Measurements from ENCODE around the gene SCPEP1.

Gene SCPEP1

DNA sequence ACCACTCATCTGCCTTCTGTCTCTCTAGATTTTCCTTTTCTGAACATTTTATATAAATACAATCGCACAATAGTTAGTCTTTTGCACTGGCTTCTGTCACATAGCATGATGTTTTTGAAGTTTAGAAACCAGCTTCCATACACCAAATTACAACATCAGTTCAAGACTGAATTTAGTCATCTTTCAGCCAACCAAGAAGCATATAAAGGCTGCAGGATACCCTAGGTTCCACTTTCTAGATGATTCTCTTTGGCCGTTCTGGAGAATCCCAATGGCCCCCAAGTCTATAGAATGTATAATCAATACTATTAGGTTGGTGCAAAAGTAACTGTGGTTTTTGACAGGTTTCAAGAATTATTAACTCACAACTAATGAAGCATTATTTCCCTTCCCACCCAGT lies 19.4 kb downstream of the SCPEP1 start:
- no peak for DNase-seq (ENCODE audit: low read depth in 3 of 3, low spot score in 1 of 3)

DNA sequence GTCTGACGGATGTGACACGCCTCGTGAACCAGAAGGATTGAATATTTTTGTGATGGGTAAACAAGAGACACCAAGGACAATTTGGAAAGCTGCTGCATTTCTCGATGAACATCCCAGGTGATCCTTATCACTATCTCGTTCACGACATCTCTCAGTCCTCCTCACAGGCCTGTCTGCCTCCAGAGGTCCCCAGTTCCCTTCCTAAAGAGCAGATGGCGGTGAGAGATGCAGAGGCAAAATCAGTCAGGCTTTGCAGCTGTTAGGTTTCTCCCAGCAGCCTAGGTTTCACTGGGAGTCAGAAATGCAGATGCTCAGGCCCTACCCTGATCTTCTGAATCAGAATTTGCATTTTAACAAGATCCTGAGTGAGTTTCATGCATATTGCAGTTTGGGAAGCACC lies 23.6 kb downstream of the SCPEP1 start:
- DNase-seq (ENCODE audit: low read depth in 3 of 3, low spot score in 1 of 3) = no peak

DNA sequence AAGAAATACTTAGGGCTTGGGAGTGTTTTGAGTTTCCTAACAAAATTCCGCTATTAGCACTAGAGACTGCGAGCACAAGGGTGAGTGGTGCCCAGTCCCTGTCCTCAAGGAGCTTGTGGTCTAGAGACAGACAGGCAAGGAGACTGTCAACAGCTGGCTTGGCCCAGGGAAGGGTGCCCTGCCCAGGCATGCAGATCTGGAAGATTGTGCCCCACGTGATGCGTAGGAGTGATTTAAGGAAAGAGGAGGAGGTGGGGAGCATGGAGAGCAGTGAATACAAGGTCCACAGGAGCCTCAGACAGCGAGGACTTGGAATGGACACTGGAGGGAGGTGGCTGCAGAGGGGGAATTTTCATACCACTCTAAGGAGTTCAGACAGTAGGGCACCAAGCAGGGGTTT lies 25.0 kb downstream of the SCPEP1 start:
- DNase-seq (ENCODE audit: low read depth in 3 of 3, low spot score in 1 of 3) = no peak

DNA sequence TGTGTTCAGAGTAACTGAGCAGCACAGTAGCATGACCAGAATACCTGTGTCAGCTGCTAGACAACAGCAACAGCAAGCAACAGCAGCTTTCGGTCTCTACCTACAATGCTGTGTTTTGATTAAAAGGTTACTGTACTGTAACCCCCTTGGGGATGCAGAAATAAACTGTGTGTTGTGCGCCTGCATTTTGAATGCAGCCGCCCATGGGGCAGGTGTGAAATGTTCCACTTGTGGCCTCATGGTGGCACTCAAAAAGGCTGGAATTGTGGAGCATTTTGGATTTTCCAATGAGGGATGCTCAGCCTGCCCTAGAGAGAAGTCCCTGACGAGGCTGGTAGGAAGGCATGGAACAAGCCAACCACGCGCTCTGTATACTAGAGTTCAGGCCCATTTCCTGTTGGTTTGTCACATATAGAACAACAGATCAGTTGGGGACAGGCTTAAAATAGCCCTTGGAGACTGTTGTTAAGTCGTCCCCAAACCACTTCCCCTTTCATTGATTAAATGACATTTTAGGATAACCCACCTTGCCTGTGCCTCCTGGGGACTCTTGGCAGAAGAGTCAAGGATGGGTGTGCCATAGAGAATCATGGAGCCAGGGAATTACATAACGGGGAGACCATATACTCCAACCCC lies 27.1 kb downstream of the SCPEP1 start:
- no peak for DNase-seq (ENCODE audit: low read depth in 3 of 3, low spot score in 1 of 3)

DNA sequence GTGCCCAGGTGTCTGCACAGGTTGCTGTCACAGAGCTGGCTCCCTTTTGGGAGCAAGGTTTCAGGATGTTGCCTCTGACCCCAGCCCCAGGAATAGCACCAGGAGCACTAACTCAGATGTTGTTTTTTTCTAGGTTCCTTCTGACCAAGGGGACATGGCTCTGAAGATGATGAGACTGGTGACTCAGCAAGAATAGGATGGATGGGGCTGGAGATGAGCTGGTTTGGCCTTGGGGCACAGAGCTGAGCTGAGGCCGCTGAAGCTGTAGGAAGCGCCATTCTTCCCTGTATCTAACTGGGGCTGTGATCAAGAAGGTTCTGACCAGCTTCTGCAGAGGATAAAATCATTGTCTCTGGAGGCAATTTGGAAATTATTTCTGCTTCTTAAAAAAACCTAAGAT lies 28.1 kb downstream of the SCPEP1 start:
- DNase-seq (ENCODE audit: low read depth in 3 of 3, low spot score in 1 of 3) = no peak

DNA sequence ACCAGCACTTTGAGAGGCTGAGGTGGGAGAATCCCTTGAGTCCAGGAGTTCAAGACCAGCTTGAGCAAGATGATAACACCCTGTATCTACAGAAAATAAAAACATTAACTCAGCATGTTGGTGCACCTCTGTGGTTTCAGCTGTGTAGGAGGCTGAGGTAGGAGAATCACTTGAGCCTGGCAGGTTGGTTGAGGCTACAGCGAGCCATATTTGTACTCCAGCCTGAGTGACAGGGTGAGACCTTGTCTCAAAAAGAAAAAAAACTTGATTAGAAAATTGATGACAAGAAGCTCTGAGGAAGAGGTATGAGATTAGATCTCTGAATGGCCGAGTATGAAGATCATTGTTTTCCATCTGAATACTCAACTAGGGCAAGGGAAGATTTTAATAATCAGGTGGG lies 31.0 kb downstream of the SCPEP1 start:
- DNase-seq (ENCODE audit: low read depth in 3 of 3, low spot score in 1 of 3) = no peak

DNA sequence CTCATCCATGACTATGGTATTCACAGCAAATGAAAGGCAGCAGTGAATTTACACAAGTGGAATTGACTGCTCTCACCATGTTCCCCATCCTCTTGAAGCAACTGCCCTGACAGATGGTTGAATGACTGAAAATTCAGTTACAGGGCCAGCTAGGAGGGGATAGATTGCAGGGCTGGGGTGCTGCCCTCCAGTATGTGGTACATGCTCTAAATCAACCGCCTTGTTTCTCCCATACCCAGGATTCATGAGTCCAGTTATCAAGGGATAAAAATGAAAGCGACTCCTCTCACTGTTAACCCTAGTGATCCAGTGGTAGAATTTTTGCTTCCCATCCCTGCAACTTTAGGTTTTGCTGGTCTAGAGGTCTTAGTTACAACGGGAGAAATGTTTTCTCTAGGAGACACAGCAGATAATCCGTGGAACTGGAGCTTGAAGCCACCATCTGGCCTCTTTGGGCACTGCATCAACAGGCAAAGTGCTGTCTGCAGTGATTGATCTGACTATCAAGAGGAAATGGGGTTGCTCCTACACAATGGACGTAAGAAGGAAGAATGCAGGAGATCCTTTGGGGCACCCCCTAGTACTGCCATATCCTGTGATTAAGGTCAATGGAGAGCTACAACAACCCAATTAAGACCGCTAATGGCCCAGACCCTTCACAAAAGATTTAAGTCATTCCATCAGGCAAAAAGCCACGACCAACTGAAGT lies 32.0 kb downstream of the SCPEP1 start:
- DNase-seq (ENCODE audit: low read depth in 3 of 3, low spot score in 1 of 3) = peak in 2 of 3 donors; percentile 11 to 14

DNA sequence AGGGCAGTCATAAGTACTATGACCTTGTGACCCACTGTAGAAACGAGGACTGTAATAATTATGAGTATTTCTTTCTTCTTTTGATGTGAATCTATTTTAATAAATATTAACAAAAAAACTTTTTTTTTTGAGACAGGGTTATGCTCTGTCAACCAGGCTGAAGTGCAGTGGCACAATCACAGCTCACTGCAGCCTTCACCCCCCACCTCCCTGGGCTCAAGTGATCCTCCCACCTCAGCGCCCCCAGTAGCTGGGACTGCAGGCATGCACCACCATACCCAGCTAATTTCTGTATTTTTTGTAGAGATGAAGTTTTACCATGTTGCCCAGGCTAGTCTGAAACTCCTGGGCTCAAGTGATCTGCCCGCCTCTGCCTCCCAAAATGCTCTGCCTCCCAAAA lies 32.6 kb downstream of the SCPEP1 start:
- DNase-seq (ENCODE audit: low read depth in 3 of 3, low spot score in 1 of 3) = no peak

DNA sequence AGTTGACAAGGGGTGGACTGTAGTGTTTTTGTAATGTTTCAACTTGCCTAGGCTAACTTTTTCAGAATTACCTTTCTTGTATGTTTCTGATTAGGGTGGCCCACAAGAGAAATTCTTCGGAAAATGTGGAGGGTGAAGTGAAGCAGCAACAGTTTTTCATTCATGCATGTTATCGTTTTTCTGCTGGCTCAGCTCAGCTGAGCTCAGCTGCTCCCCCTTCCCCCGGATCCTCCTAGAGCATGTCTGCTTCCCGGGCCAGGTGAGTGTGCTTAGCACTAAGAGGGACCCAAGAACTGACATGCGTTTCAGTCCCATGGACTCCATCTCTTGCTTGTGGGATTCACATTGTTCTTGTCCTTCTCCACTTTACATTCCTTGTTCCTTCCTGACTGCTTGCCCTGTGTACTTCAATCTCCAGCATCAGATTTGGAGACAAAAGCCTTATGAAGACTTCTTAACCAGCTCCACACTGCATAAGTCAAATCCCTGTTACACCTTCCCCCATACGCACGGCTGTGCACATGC lies 33.6 kb downstream of the SCPEP1 start:
- DNase-seq (ENCODE audit: low read depth in 3 of 3, low spot score in 1 of 3) = no peak

DNA sequence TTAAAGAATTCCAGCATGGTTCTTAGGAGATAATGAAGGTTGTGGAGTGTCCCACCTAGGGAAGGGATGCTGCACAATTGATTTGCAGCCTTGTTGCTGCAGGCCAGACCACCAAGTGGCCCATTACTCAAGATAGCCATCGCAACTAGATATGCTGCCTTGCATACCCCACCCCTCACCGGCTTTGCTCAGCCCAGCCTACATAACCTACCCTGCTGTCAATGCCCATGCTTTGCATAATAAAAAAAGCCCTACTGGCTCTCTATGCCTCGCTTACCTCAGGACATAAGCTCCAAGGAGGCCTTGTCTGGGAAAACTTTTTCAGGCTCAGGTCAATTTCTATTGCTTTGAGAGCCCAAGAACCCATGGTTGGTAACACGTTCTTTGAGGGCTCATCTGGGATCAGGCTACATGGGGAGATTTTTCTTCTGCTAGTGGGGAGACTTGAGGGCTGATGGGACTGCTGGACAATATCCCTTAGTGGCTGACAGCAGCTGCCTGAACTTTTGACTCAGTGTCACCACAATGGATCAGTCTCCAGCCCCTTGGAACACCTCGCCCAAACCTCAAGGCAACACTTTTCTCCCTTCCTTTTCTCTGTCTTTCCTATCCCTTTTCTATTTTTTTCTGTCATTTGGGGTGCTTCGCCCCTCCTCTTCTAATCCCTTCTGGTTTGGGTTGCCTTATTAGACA lies 38.3 kb downstream of the SCPEP1 start:
- DNase-seq (ENCODE audit: low read depth in 3 of 3, low spot score in 1 of 3) = no peak

DNA sequence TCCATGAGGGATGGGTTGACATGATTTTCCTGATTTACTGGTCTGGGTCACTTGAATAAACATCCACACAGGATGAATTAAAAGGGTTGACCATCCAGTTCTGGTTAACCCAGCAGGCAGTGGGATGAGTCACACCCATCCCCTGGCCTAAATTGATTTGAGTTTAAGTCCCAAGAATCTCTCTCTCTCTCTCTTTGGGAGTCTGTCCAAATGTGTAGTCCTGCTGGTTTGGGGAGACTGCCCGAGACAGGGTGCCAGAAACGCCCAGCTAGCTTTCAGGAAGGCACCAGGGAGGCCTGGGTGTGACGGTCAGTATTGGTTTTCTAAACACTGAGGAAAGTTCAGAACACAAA lies 38.8 kb downstream of the SCPEP1 start:
- no peak for DNase-seq (ENCODE audit: low read depth in 3 of 3, low spot score in 1 of 3)

DNA sequence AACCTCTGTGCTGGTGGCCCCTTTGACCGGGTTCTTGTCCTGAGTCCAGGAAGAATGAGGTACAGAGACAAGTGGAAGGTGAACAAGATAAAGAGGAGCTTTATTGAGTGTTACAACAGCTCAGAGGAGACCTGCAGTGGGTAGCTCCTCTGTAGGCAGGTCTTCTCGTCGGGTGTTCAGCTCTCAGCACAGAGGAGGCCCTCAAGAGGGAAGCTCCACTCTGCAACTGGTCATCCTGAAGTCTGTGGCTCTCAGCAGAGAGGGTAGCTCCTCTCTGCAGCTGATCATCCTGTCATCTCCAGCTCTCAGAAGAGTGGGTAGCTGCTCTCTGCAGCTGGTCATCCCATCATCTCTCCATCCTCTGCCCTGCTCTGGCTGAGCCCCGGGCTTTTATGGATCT lies 39.7 kb downstream of the SCPEP1 start:
- DNase-seq (ENCODE audit: low read depth in 3 of 3, low spot score in 1 of 3) = no peak

DNA sequence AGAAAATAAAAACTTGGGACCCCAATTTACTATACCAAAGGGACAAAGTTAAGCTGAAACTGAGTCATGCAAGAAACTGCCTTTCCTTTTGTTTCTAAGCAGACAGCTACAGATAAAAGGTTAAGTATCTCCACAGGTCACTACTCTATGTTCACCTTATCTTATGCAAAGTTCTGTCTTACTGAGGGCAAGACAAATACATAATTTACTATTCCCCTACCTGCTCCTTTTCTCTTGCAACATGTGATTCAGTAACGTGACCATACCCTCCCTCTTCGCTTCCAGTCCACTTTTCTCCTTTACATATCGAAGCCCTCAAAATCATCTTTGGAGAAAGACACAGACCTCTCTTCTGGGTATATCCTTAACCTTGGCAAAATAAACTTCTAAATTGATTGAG lies 42.3 kb downstream of the SCPEP1 start:
- no peak for DNase-seq (ENCODE audit: low read depth in 3 of 3, low spot score in 1 of 3)

DNA sequence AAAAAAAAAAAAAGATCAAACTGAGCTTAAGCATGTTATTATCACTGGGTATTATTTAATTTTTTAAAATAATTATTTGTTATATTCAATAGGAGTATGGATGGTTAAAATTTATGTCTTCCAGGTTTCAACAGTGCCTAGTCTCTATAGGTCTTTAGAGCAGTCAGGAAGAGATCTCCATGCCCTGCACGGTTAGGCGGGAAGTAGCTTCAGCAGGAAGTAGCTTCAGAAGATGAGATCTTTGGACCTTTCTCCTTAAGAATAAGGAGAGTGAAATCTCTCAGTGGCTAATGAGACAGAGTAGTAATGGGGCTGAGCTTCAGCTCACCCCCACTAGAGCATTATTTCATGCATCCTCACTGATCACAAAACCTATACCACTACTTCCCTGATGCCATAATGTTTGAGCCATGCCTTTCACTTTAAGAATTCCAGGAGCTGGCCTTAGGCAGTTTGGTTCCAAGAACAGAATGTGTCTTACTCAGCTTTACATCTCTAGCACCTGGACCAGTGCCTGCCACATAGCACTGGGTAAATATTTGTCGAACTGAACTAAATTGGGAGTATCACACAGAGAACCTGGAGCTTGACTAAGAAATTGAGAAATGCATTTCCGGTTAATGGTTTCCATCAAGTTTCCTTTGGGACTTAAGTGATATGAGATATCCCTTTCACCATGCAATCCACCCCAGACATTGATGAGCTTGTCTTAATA lies 43.5 kb downstream of the SCPEP1 start:
- DNase-seq (ENCODE audit: low read depth in 3 of 3, low spot score in 1 of 3) = no peak

DNA sequence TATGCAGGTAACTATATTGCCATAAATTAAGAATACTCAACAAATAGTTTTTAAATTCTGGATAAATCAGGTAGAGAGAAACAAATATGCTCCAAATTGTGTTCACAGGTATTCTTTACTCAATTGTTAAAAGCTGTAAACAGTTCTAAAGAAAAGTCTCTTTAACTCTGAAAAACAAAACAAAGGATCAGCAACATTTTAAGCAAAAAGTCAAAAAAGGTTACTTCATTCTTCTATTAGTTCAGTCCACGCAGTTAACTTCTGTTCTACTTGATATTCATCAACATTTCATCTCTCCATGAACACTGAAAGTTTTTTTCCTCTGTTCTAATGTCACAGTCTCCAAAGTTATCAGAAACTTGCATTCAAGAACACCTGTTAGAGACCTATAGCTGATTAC lies 47.9 kb downstream of the SCPEP1 start:
- DNase-seq (ENCODE audit: low read depth in 3 of 3, low spot score in 1 of 3) = no peak

DNA sequence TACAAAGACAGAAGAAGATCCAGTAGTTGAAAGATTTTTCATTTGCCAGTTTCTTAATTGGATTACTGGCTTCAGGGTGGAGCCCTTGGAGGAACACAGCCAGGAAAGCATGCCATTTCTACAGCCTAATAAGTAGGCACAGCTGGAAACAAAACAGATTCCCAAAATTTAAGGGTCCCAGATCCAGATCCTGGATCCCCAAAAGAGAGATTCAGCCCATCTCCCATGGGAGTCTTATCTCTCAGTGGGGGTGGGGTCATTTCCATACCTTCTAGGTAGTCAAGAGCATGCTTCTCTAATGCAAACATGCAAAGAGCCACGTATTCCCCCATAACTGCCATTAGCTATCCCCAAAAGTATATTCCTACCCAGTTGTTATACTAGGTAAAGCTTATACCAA lies 49.9 kb downstream of the SCPEP1 start:
- no peak for DNase-seq (ENCODE audit: low read depth in 3 of 3, low spot score in 1 of 3)

DNA sequence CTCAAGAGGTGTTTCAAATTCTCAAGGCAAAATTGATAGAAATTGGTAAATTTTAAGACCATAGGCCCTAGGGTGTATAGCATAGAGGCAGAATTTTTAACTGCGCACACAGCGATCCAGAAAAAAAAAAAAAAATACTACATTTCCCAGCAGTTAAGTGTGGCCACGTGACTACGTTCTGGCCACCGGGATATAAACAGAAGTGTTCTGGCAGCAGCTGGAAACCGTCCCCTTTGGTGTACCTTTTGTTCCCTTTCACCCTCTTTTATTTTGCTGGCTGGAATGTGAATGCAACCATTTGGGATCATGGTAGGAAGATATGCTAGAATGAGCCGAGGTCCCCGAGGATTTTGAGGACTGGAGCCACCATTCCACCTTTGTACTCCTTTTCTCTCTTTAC lies 54.4 kb downstream of the SCPEP1 start:
- no peak for DNase-seq (ENCODE audit: low read depth in 3 of 3, low spot score in 1 of 3)

DNA sequence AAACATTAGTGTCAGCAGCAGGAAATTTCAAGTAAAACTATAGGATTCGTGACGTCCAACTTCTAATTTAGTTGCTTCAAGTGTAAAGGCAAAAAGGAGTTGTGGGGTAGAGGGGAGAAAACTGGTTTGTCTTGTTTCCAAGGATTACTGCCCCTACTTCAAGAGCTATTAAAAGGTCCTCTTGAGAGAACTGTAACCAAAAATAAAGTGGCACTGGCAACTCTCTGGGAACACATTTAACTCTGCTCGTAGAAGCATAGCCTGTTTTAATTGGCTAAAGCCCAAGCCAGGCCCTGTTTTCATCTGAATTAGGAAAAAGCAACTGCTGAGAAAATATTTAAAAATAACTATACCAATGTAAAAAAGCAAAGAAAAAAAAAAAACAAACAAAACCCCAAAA lies 55.4 kb downstream of the SCPEP1 start:
- DNase-seq (ENCODE audit: low read depth in 3 of 3, low spot score in 1 of 3) = no peak

DNA sequence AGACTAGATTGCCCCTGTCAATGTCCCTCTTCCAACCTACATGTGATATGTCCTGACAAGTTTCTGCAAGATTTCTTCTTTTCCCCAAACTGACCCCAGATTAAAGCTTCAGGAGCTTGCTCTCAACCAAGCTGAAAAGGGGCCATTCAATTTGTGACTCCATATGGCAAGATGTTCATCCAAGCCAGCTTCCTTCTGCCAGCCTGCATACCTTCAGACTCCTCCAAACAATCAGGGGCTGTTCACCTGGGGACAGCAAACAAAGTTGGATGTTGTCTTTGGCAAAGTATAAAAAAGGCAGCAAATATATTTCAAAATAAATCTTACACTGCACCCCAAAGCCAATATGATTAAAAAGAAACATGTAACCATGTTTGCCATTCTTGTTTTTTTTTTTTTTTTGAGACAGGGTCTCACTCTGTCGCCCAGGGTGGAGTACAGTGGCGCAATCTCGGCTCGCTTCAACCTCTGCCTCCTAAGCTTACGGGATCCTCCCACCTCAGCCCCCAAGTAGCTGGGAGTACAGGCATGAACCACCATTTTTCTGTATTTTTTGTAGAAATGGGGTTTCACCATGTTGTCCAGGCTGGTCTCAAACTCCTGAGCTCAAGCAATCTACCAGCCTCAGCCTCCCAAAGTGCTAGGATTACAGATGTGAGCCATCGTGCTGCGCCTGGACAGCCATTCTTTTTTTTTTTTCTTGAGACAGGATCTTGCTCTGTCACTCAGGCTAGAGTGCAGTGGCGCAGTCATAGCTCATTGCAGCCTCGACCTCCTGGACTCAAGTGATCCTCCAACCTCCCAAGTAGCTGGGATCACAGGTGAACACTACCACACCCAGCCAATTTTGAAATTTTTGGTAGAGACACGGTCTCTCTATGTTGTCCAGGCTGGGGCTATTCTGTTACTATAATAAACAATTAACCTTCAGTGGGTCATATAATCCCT lies 57.1 kb downstream of the SCPEP1 start:
- no peak for DNase-seq (ENCODE audit: low read depth in 3 of 3, low spot score in 1 of 3)

DNA sequence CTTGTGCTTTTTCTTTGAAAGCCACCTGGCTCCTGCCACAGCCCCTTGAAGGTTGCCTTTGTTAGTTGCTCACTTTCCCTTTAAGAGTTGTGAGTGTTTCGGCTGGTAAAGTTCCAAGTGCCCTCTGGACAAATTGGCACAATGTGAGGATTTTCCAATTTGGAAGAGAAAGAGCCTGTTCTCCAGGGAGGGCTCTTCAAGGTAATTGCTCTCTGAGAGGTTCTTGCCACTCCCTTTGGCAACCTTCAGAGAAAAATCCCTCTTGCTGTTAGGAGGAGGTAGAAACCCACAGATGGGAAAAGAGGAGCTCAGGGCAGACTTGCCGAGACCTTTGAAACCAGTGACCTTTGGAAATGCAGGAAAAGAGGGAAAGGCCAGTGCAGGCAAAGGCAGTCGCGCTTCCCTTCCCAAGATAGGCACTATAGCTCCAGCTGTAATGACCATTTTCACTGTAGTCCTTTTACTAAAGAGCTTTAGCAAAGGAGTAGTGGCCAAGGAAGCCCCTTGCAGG lies 58.1 kb downstream of the SCPEP1 start:
- DNase-seq (ENCODE audit: low read depth in 3 of 3, low spot score in 1 of 3) = no peak
